Pancreas (tissue), 10 donors: ENCODE measurements around the gene SLC6A5. TPM values are rescaled to one million over a fixed set of nuclear protein-coding genes. Genes with fewer than 3 reads are reported as not detected.
A peak's percentile ranks its signal among the peaks of the same experiment; 100 is the strongest.

Experiments
- ATAC-seq, 4 donors: fragments of 200-7000 bp; cut with Tn5 transposase; one replicate each; pipeline versions ENCODE4 v1.8.0 to v1.9.1; 2020; ENCODE audit warnings: mild to moderate bottlenecking in 4 of 4, moderate library complexity in 4 of 4
- DNase-seq, 6 donors: peaks; one replicate each; pipeline ENCODE4 v3.0.0-alpha.2; 2020
- FAIRE-seq: peaks from 2 replicates; lab custom pipeline; 2012; peaks lifted over from hg19 to GRCh38; lab: Jason Lieb, UNC
- H3K27ac ChIP-seq, 4 donors: fragments of 200-600 bp; sonication (generic); 1 replicate in 3 of 4; 2 replicates in 1 of 4; pipeline versions ENCODE4 v1.5.0 to v1.8.0; 2020
- H3K27me3 ChIP-seq, 4 donors: fragments of 200-600 bp; one replicate each; pipeline ENCODE4 v1.8.0; 2021
- H3K36me3 ChIP-seq, 3 donors: fragments of 200-600 bp; sonication (generic) in 1 of 3; one replicate each; pipeline versions ENCODE4 v1.5.0 to v1.8.0; 2020 to 2021
- H3K4me1 ChIP-seq, 3 donors: fragments of 200-600 bp; one replicate each; pipeline ENCODE4 v1.8.0; 2021
- H3K4me3 ChIP-seq, 4 donors: fragments of 200-600 bp; sonication (generic) in 2 of 4; one replicate each; pipeline versions ENCODE4 v1.5.0 to v1.8.0; 2020 to 2021
- H3K9me3 ChIP-seq, 4 donors: fragments of 200-600 bp; one replicate each; pipeline ENCODE4 v1.8.0; 2021
- CTCF ChIP-seq, 4 donors: fragments of 200-600 bp; sonication (generic) in 3 of 4; IDR thresholded peaks; one replicate each; pipeline versions ENCODE4 v1.5.0 to v1.8.0; 2021; ENCODE audit warnings: antibody characterized with exemption in 4 of 4
- WGBS, 2 donors: extraction: QIAGEN DNeasy Blood & Tissue Kit; methylation state at CpG; one replicate each; pipeline ENCODE4 v1.1.7; 2013; 5-methylcytosine and 5-hydroxymethylcytosine counted together
- intact Hi-C, 3 donors: fragments of 100-400 bp; cut with DNase I; formaldehyde crosslinking; loops; one replicate each; pipeline versions ENCODE4 v1.11.1 to v1.14.2; 2022
- polyA plus RNA-seq, 2 donors: library from polyadenylated mRNA; stranded (reverse); fragments of 200-250 nt; gene quantifications; one replicate each; pipeline ENCODE4 v1.2.3, GENCODE V29; 2013
- total RNA-seq, 6 donors: library from RNA; stranded (reverse); fragmentation: NEBNext Ultra II Directional in 4 of 6; extraction: Animal tissue kit (Norgen Biotek cat#: 25700) in 4 of 6; gene quantifications; one replicate each; pipeline versions ENCODE4 v1.2.1 to v1.2.4, GENCODE V29; 2021 to 2023
- donor health status: healthy with polysubstance abuse.
- donor health status: DM: no; HTN: no; CAD: no; lungs with moderate emphysema.
- donor health status: DM: no; HTN: no; CAD: no.
- donor health status: control.
- donor health status: control.
- donor health status: Bipolar disorder and iron deficiency.
- donor health status: DM: yes; HTN: yes; CAD: no.
- donor health status: DM: no; HTN: no; CAD: no.
- donor health status: DM: no; HTN: no; CAD: no.
- donor health status: DM: yes; HTN: yes; CAD: no.

SLC6A5 gene
- total and polyA plus RNA-seq, 8 donors: not detected

- Histone ChIP-seq H3K27me3 (peaks cover 0 to 10% (median 3%) of the 10 kb centered on the region in 4 donors), H3K27ac (no peak overlapping the region), H3K4me3 (no peak overlapping the region), H3K4me1 (no peaks in the 10 kb centered on the region), H3K9me3 (no peaks in the 10 kb centered on the region), H3K36me3 (no peaks in the 10 kb centered on the region)
- FAIRE-seq (no peak), DNase-seq (no peak), ATAC-seq (peak in 2 of 4 donors; percentile 55 to 56)
- TF ChIP-seq CTCF (IDR thresholded peaks at IDR 0.05): peak in 1 of 4 donors; percentile 17
- WGBS, 2 donors: 6 to 47% methylated on average over 2 of the region's 2 CpGs
- intact Hi-C loops: no loop called here
Observed at GRCh38 chr11:20672575-20672974, 73.2 kb downstream of the SLC6A5 start.

DNA sequence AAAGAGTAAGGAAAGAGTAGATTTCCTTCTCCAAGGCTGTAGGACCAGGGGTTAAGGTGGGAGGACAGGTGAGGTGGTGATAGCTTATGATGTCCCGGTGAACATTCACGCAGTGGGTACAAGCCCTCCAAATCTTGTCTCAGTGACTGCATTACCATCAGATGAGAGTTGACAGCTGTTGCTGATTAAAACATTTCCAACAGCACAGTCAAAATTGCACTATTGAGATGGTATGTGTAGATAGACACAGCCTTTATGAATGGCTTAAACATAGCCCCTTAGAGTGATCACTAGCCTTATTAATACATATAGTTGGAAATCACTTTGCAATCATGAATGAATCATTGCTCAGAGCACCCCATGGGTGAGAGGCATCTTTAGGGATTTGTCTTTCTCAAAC lies 77.2 kb downstream of the SLC6A5 start:
- Histone ChIP-seq H3K27ac (no peak overlapping the region), H3K4me1 (no peaks in the 10 kb centered on the region), H3K27me3 (peaks cover 0 to 5% (median 0%) of the 10 kb centered on the region in 4 donors), H3K36me3 (no peaks in the 10 kb centered on the region), H3K9me3 (no peaks in the 10 kb centered on the region), H3K4me3 (no peak overlapping the region)
- intact Hi-C loops: no loop called here
- DNase-seq: no peak
- FAIRE-seq: no peak
- ATAC-seq: no peak
- 88 to 92% methylated on average over 2 of the region's 2 CpGs for WGBS, 2 donors
- no peak for TF ChIP-seq CTCF (IDR thresholded peaks at IDR 0.05)

DNA sequence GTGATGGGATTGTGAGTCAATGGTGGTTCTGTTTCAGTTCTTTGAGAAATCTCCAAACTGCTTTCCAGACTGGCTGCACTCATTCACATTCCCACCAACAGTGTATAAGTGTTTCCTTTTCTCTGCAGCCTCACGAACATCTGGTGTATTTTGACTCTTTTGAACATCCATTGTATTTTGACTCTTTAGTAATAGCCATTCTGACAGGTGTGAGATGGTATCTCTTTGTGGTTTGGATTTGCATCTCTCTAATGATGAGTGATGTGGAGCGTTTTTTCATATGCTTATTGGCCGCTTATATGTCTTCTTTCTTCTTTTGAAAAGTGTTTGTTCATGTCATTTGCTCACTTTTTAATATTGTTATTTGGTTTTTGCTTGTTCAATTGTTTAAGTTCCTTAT lies 89.4 kb downstream of the SLC6A5 start:
- Histone ChIP-seq H3K27ac (no peak overlapping the region), H3K9me3 (no peaks in the 10 kb centered on the region), H3K4me1 (no peaks in the 10 kb centered on the region), H3K4me3 (no peak overlapping the region), H3K27me3 (no peaks in the 10 kb centered on the region), H3K36me3 (no peaks in the 10 kb centered on the region)
- 50 to 52% methylated on average over 3 of the region's 3 CpGs for WGBS, 2 donors
- DNase-seq (no peak), FAIRE-seq (no peak), ATAC-seq (no peak)
- intact Hi-C loops: no loop called here
- no peak for TF ChIP-seq CTCF (IDR thresholded peaks at IDR 0.05)

DNA sequence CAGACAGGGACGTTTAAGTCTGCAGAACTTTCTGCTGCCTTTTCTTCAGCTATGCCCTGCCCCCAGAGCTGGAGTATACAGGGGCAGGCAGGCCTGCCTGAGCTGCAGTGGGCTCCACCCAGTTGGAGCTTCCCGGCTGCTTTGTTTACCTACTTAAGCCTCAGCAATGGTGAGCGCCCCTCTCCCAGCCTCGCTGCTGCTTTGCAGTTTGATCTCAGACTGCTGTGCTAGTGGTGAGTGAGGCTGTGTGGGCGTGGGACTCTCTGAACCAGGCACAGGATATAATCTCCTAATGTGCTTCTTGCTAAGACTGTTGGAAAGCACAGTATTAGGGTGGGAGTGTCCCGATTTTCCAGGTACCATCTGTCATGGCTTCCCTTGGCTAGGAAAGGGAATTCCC lies 108.5 kb downstream of the SLC6A5 start:
- DNase-seq (no peak), FAIRE-seq (no peak), ATAC-seq (no peak)
- Histone ChIP-seq H3K36me3 (no peaks in the 10 kb centered on the region), H3K4me1 (no peaks in the 10 kb centered on the region), H3K27ac (no peak overlapping the region), H3K4me3 (no peak overlapping the region), H3K27me3 (no peaks in the 10 kb centered on the region), H3K9me3 (no peaks in the 10 kb centered on the region)
- intact Hi-C loops: no loop called here
- no peak for TF ChIP-seq CTCF (IDR thresholded peaks at IDR 0.05)
- 49 to 56% methylated on average over 6 of the region's 6 CpGs for WGBS, 2 donors

Other genes starting within 250 kb of the SLC6A5 start
- gene HTATIP2, start 235.9 kb upstream of the SLC6A5 start, total RNA-seq: 10 to 100 TPM in 5 of 6 donors, 1 to 10 TPM in 1; 9.6 to 29.1 (median 12.1) TPM
- 10 to 100 TPM; 11.3 to 19.2 TPM for gene HTATIP2, start 235.9 kb upstream of the SLC6A5 start, polyA plus RNA-seq
- gene PRMT3, start 211.9 kb upstream of the SLC6A5 start, total RNA-seq: 10 to 100 TPM in 1 of 6 donors, 1 to 10 TPM in 5; 5.1 to 10.3 (median 6.3) TPM
- gene PRMT3, start 211.9 kb upstream of the SLC6A5 start, polyA plus RNA-seq: 1 to 10 TPM; 4.9 to 5.4 TPM
- gene NELL1, start 70.0 kb downstream of the SLC6A5 start, total RNA-seq: not detected
- gene NELL1, start 70.0 kb downstream of the SLC6A5 start, polyA plus RNA-seq: not detected